ENCODE measurements around the gene CSRP1.
A peak's percentile ranks its signal among the peaks of the same experiment; 100 is the strongest.
"Not testable (repeated sequence)": the region's sequence is repeated elsewhere in the genome, so short reads cannot be mapped to it uniquely, and the experiment has no call there.

The CSRP1 gene

GRCh38 chr1:201475915-201476669, 30.8 kb downstream of the CSRP1 start:
- DNase-seq = no peak

GRCh38 chr1:201475130-201475529, 31.8 kb downstream of the CSRP1 start:
- DNase-seq = no peak

GRCh38 chr1:201473296-201473695, 33.6 kb downstream of the CSRP1 start:
- DNase-seq = no peak

GRCh38 chr1:201472321-201472720, 34.6 kb downstream of the CSRP1 start:
- DNase-seq = not testable (repeated sequence)

GRCh38 chr1:201471772-201472171, 35.2 kb downstream of the CSRP1 start:
- DNase-seq = no peak

- DNase-seq = no peak
Measured at GRCh38 chr1:201470581-201470980, 36.3 kb downstream of the CSRP1 start.

GRCh38 chr1:201469645-201470074, 37.3 kb downstream of the CSRP1 start:
- DNase-seq = no peak

- DNase-seq = peak; percentile 16 to 18
Measured at GRCh38 chr1:201468844-201469644, 37.9 kb downstream of the CSRP1 start, which contains the start of gene PHLDA3. TSS of gene PHLDA3 (minus strand) at chr1:201469188. CDS start at chr1:201468786, 402 bp downstream.

GRCh38 chr1:201468501-201468843, 38.5 kb downstream of the CSRP1 start:
- no peak for DNase-seq

- no peak for DNase-seq
Measured at GRCh38 chr1:201466492-201466891, 40.4 kb downstream of the CSRP1 start.

GRCh38 chr1:201465698-201466290, 41.1 kb downstream of the CSRP1 start:
- DNase-seq = no peak

GRCh38 chr1:201463071-201463552, 43.8 kb downstream of the CSRP1 start:
- DNase-seq = no peak

- no peak for DNase-seq
Measured at GRCh38 chr1:201461645-201462441, 45.1 kb downstream of the CSRP1 start.

- no peak for DNase-seq
Measured at GRCh38 chr1:201460814-201461644, 45.9 kb downstream of the CSRP1 start.

- no peak for DNase-seq
Measured at GRCh38 chr1:201459775-201460174, 47.1 kb downstream of the CSRP1 start.

GRCh38 chr1:201459052-201459451, 47.9 kb downstream of the CSRP1 start:
- no peak for DNase-seq

- no peak for DNase-seq
Measured at GRCh38 chr1:201457508-201457960, 49.4 kb downstream of the CSRP1 start.

- no peak for DNase-seq
Measured at GRCh38 chr1:201456499-201457309, 50.2 kb downstream of the CSRP1 start.

GRCh38 chr1:201455098-201455497, 51.8 kb downstream of the CSRP1 start:
- no peak for DNase-seq

GRCh38 chr1:201454608-201455007, 52.3 kb downstream of the CSRP1 start:
- DNase-seq = no peak

GRCh38 chr1:201452866-201453265, 54.1 kb downstream of the CSRP1 start:
- no peak for DNase-seq
